Liver (tissue), 3 donors: ENCODE data around the gene CFAP298.

Experiments used
- CTCF ChIP-seq: fragments of 150-350 bp; IDR thresholded peaks from 2 replicates; pipeline ENCODE4 v1.5.1; 2017; ENCODE audit warnings: improper control_type of control experiment, low read depth, low read length; ENCODE audit not compliant: missing input control
- FOXA2 ChIP-seq: IDR thresholded peaks from 2 replicates; pipeline ENCODE4 v1.6.1; 2016; ENCODE audit warnings: antibody characterized with exemption
- HNF4G ChIP-seq: IDR thresholded peaks from 2 replicates; pipeline ENCODE4 v1.6.1; 2016; ENCODE audit warnings: antibody characterized with exemption
- JUND ChIP-seq, 2 donors: IDR thresholded peaks; 2 replicates each; pipeline ENCODE4 v1.6.1; 2016; ENCODE audit warnings: antibody characterized with exemption in 2 of 2
- MAX ChIP-seq: IDR thresholded peaks from 2 replicates; pipeline ENCODE4 v1.6.1; 2016; ENCODE audit warnings: antibody characterized with exemption
- RAD21 ChIP-seq, 2 donors: IDR thresholded peaks; 2 replicates each; pipeline ENCODE4 v1.6.1; 2016; ENCODE audit warnings: antibody characterized with exemption in 2 of 2, mild to moderate bottlenecking in 2 of 2
- RXRA ChIP-seq, 2 donors: IDR thresholded peaks; 2 replicates each; pipeline ENCODE4 v1.6.1; 2017 to 2018; ENCODE audit warnings: antibody characterized with exemption in 2 of 2, mild to moderate bottlenecking in 1 of 2
- SP1 ChIP-seq: IDR thresholded peaks from 2 replicates; pipeline ENCODE4 v1.6.1; 2018; ENCODE audit warnings: antibody characterized with exemption, mild to moderate bottlenecking
- TAF1 ChIP-seq: conservative IDR thresholded peaks from 2 replicates; pipeline ENCODE4 v1.6.1; 2016; ENCODE audit warnings: antibody characterized with exemption, mild to moderate bottlenecking
- YY1 ChIP-seq: IDR thresholded peaks from 2 replicates; pipeline ENCODE4 v1.6.1; 2016; ENCODE audit warnings: antibody characterized with exemption, mild to moderate bottlenecking
- ZBTB33 ChIP-seq: IDR thresholded peaks from 2 replicates; pipeline ENCODE4 v1.6.1; 2016; ENCODE audit warnings: antibody characterized with exemption
- TF ChIP-seq, protein P1 (sequence below): IDR thresholded peaks from 2 replicates; pipeline ENCODE4 v1.6.1; 2016; ENCODE audit warnings: antibody characterized with exemption, mild to moderate bottlenecking
- donor health status: healthy.
- donor health status: healthy.

- no peak for TF ChIP-seq FOXA2
- TF ChIP-seq CTCF: no peak
- TF ChIP-seq TAF1: no peak
- no peak for TF ChIP-seq RAD21 (IDR thresholded peaks at IDR 0.05)
- TF ChIP-seq, protein P1, sequence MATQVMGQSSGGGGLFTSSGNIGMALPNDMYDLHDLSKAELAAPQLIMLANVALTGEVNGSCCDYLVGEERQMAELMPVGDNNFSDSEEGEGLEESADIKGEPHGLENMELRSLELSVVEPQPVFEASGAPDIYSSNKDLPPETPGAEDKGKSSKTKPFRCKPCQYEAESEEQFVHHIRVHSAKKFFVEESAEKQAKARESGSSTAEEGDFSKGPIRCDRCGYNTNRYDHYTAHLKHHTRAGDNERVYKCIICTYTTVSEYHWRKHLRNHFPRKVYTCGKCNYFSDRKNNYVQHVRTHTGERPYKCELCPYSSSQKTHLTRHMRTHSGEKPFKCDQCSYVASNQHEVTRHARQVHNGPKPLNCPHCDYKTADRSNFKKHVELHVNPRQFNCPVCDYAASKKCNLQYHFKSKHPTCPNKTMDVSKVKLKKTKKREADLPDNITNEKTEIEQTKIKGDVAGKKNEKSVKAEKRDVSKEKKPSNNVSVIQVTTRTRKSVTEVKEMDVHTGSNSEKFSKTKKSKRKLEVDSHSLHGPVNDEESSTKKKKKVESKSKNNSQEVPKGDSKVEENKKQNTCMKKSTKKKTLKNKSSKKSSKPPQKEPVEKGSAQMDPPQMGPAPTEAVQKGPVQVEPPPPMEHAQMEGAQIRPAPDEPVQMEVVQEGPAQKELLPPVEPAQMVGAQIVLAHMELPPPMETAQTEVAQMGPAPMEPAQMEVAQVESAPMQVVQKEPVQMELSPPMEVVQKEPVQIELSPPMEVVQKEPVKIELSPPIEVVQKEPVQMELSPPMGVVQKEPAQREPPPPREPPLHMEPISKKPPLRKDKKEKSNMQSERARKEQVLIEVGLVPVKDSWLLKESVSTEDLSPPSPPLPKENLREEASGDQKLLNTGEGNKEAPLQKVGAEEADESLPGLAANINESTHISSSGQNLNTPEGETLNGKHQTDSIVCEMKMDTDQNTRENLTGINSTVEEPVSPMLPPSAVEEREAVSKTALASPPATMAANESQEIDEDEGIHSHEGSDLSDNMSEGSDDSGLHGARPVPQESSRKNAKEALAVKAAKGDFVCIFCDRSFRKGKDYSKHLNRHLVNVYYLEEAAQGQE: no peak
- no peak for TF ChIP-seq RXRA (IDR thresholded peaks at IDR 0.05)
- no peak for TF ChIP-seq SP1
- TF ChIP-seq ZBTB33: no peak
- no peak for TF ChIP-seq MAX
- no peak for TF ChIP-seq JUND (IDR thresholded peaks at IDR 0.05)
- no peak for TF ChIP-seq HNF4G
- no peak for TF ChIP-seq YY1
Observed at GRCh38 chr21:32578107-32578691, 34.0 kb downstream of the CFAP298 start.
